Subcutaneous abdominal adipose tissue (tissue), 5 donors: Measurements from ENCODE around the gene SRP54.
A peak's percentile ranks its signal among the peaks of the same experiment; 100 is the strongest.
"Not testable (repeated sequence)": the region's sequence is repeated elsewhere in the genome, so short reads cannot be mapped to it uniquely, and the experiment has no call there.

Source experiments
- H3K27ac ChIP-seq: one replicate; pipeline ENCODE4 v1.7.0; 2013; ENCODE audit warnings: low read depth, mild to moderate bottlenecking, inconsistent platforms, low read length, moderate library complexity
- H3K27me3 ChIP-seq, 5 donors: one replicate each; pipeline ENCODE4 v1.7.0; 2013; ENCODE audit warnings: low read length in 5 of 5, inconsistent platforms in 1 of 5; ENCODE audit not compliant: control insufficient read depth in 5 of 5, insufficient read depth in 4 of 5
- H3K36me3 ChIP-seq, 5 donors: one replicate each; pipeline ENCODE4 v1.7.0; 2013; ENCODE audit warnings: low read length in 5 of 5; ENCODE audit not compliant: control insufficient read depth in 5 of 5, insufficient read depth in 5 of 5
- H3K4me1 ChIP-seq, 5 donors: one replicate each; pipeline ENCODE4 v1.7.0; 2013; ENCODE audit warnings: low read length in 5 of 5, mild to moderate bottlenecking in 3 of 5, moderate library complexity in 1 of 5; ENCODE audit not compliant: control insufficient read depth in 5 of 5, insufficient read depth in 5 of 5
- H3K4me3 ChIP-seq, 5 donors: one replicate each; pipeline ENCODE4 v1.7.0; 2013; ENCODE audit warnings: low read length in 5 of 5, low read depth in 1 of 5
- H3K9ac ChIP-seq, 5 donors: one replicate each; pipeline ENCODE4 v1.7.0; 2013; ENCODE audit warnings: low read length in 5 of 5, mild to moderate bottlenecking in 4 of 5, moderate library complexity in 3 of 5
- H3K9me3 ChIP-seq, 5 donors: one replicate each; pipeline ENCODE4 v1.7.0; 2013; ENCODE audit warnings: low read length in 5 of 5; ENCODE audit not compliant: control insufficient read depth in 5 of 5
- donor health status: healthy.
- donor health status: healthy.
- donor health status: healthy.
- donor health status: healthy.
- donor health status: healthy.

The SRP54 gene

GRCh38 chr14:34957771-34958286, 25.0 kb upstream of the SRP54 start:
- Histone ChIP-seq H3K27me3 (no peaks in the 10 kb centered on the region), H3K4me3 (no peak overlapping the region), H3K9ac (no peak overlapping the region), H3K4me1 (no peaks in the 10 kb centered on the region), H3K27ac (no peak overlapping the region), H3K9me3 (no peaks in the 10 kb centered on the region), H3K36me3 (peaks cover 10 to 19% (median 11%) of the 10 kb centered on the region in 5 donors)

GRCh38 chr14:34962106-34962505, 20.7 kb upstream of the SRP54 start:
- not testable (repeated sequence) for H3K4me1 ChIP-seq, H3K9me3 ChIP-seq, H3K27me3 ChIP-seq, H3K4me3 ChIP-seq, H3K27ac ChIP-seq, H3K9ac ChIP-seq, H3K36me3 ChIP-seq

GRCh38 chr14:34964977-34965764, 17.6 kb upstream of the SRP54 start:
- no peak overlapping the region for H3K4me3 ChIP-seq
- no peak overlapping the region for H3K27ac ChIP-seq
- H3K27me3 ChIP-seq = no peaks in the 10 kb centered on the region

GRCh38 chr14:34965912-34966311, 16.9 kb upstream of the SRP54 start:
- H3K4me1 ChIP-seq = no peaks in the 10 kb centered on the region
- no peak overlapping the region for H3K4me3 ChIP-seq
- no peak overlapping the region for H3K27ac ChIP-seq
- no peaks in the 10 kb centered on the region for H3K27me3 ChIP-seq
- no peaks in the 10 kb centered on the region for H3K9me3 ChIP-seq
- no peak overlapping the region for H3K9ac ChIP-seq
- H3K36me3 ChIP-seq = peaks cover 4 to 10% (median 7%) of the 10 kb centered on the region in 5 donors

More at GRCh38 chr14:34964977-34965764, 17.6 kb upstream of the SRP54 start:
- Histone ChIP-seq H3K36me3 (peaks cover 4 to 11% (median 7%) of the 10 kb centered on the region in 5 donors), H3K4me1 (no peaks in the 10 kb centered on the region), H3K9ac (no peak overlapping the region), H3K9me3 (no peaks in the 10 kb centered on the region)

GRCh38 chr14:34966413-34966812, 16.4 kb upstream of the SRP54 start:
- no peak overlapping the region for H3K9ac ChIP-seq
- H3K4me3 ChIP-seq = no peak overlapping the region

GRCh38 chr14:34970665-34971064, 12.1 kb upstream of the SRP54 start:
- Histone ChIP-seq H3K9me3 (no peaks in the 10 kb centered on the region), H3K27me3 (no peaks in the 10 kb centered on the region), H3K36me3 (peaks cover 3 to 8% (median 5%) of the 10 kb centered on the region in 5 donors), H3K4me3 (no peak overlapping the region), H3K4me1 (peaks cover 0 to 8% (median 0%) of the 10 kb centered on the region in 5 donors), H3K9ac (no peak overlapping the region), H3K27ac (no peak overlapping the region)

More at GRCh38 chr14:34966413-34966812, 16.4 kb upstream of the SRP54 start:
- no peaks in the 10 kb centered on the region for H3K27me3 ChIP-seq
- no peaks in the 10 kb centered on the region for H3K9me3 ChIP-seq
- H3K4me1 ChIP-seq = peaks cover 0 to under 1% (median 0%) of the 10 kb centered on the region in 5 donors
- H3K36me3 ChIP-seq = peaks cover 4 to 10% (median 7%) of the 10 kb centered on the region in 5 donors
- no peak overlapping the region for H3K27ac ChIP-seq

GRCh38 chr14:34971381-34971780, 11.4 kb upstream of the SRP54 start:
- H3K4me3 ChIP-seq = no peak overlapping the region
- H3K4me1 ChIP-seq = peaks cover 0 to 8% (median 0%) of the 10 kb centered on the region in 5 donors
- no peak overlapping the region for H3K27ac ChIP-seq
- H3K9me3 ChIP-seq = no peaks in the 10 kb centered on the region
- H3K9ac ChIP-seq = no peak overlapping the region
- no peaks in the 10 kb centered on the region for H3K27me3 ChIP-seq
- H3K36me3 ChIP-seq = peaks cover 0 to 5% (median 3%) of the 10 kb centered on the region in 5 donors

- H3K27ac ChIP-seq = no peak overlapping the region
- peaks cover 0 to 8% (median 0%) of the 10 kb centered on the region in 5 donors for H3K4me1 ChIP-seq
- H3K4me3 ChIP-seq = no peak overlapping the region
- peaks cover 0 to 5% (median 3%) of the 10 kb centered on the region in 5 donors for H3K36me3 ChIP-seq
- H3K9ac ChIP-seq = no peak overlapping the region
- H3K27me3 ChIP-seq = no peaks in the 10 kb centered on the region
- H3K9me3 ChIP-seq = no peaks in the 10 kb centered on the region
These were observed 11.0 kb upstream of the SRP54 start for GRCh38 chr14:34971801-34972200.

- Histone ChIP-seq H3K27me3 (no peaks in the 10 kb centered on the region), H3K9ac (no peak overlapping the region), H3K36me3 (no peaks in the 10 kb centered on the region), H3K4me3 (no peak overlapping the region), H3K4me1 (peaks cover 2 to 22% (median 16%) of the 10 kb centered on the region in 5 donors), H3K27ac (no peak overlapping the region), H3K9me3 (no peaks in the 10 kb centered on the region)
These were observed 4.3 kb upstream of the SRP54 start for GRCh38 chr14:34978444-34978843.

- H3K9ac ChIP-seq = no peak overlapping the region
- no peaks in the 10 kb centered on the region for H3K27me3 ChIP-seq
- peak overlapping the region in 1 of 5 donors; percentile 95 for H3K4me3 ChIP-seq
- peaks cover 2 to 35% (median 34%) of the 10 kb centered on the region in 5 donors for H3K4me1 ChIP-seq
- no peaks in the 10 kb centered on the region for H3K9me3 ChIP-seq
- no peak overlapping the region for H3K27ac ChIP-seq
- no peaks in the 10 kb centered on the region for H3K36me3 ChIP-seq
These were observed 2.4 kb upstream of the SRP54 start for GRCh38 chr14:34980337-34980900.
